PFSK-1 (cell line): ENCODE results near the gene KCNH6.

Experiments
- FOXP2 ChIP-seq: optimal IDR thresholded peaks from 2 replicates; pipeline ENCODE3; 2011; ENCODE audit warnings: borderline replicate concordance, control low read depth, inconsistent platforms; ENCODE audit not compliant: insufficient read depth; ENCODE audit errors: extremely low read length, extremely low read depth
- POLR2AphosphoS5 ChIP-seq: IDR thresholded peaks from 2 replicates; pipeline ENCODE4 v1.6.1; 2012; ENCODE audit warnings: low read depth, mild to moderate bottlenecking, control low read depth, low read length, moderate library complexity
- SIN3A ChIP-seq: IDR thresholded peaks from 2 replicates; pipeline ENCODE4 v1.6.1; 2012; ENCODE audit warnings: mild to moderate bottlenecking, low read length, moderate library complexity, borderline replicate concordance; ENCODE audit not compliant: insufficient read depth
- TAF1 ChIP-seq: IDR thresholded peaks from 2 replicates; pipeline ENCODE4 v1.6.1; 2012; ENCODE audit warnings: low read length, control low read depth, borderline replicate concordance; ENCODE audit not compliant: insufficient read depth
- TF ChIP-seq, protein P1 (sequence below), 2 experiments: IDR thresholded peaks; 2 replicates each; pipeline versions ENCODE4 v1.6.1 to v1.8.0; 2011 to 2012; ENCODE audit warnings: low read depth in 2 of 2, low read length in 2 of 2, control low read depth in 1 of 2, inconsistent platforms in 1 of 2, mild to moderate bottlenecking in 1 of 2, moderate library complexity in 1 of 2; ENCODE audit not compliant: insufficient read depth in 1 of 2

Gene KCNH6

DNA sequence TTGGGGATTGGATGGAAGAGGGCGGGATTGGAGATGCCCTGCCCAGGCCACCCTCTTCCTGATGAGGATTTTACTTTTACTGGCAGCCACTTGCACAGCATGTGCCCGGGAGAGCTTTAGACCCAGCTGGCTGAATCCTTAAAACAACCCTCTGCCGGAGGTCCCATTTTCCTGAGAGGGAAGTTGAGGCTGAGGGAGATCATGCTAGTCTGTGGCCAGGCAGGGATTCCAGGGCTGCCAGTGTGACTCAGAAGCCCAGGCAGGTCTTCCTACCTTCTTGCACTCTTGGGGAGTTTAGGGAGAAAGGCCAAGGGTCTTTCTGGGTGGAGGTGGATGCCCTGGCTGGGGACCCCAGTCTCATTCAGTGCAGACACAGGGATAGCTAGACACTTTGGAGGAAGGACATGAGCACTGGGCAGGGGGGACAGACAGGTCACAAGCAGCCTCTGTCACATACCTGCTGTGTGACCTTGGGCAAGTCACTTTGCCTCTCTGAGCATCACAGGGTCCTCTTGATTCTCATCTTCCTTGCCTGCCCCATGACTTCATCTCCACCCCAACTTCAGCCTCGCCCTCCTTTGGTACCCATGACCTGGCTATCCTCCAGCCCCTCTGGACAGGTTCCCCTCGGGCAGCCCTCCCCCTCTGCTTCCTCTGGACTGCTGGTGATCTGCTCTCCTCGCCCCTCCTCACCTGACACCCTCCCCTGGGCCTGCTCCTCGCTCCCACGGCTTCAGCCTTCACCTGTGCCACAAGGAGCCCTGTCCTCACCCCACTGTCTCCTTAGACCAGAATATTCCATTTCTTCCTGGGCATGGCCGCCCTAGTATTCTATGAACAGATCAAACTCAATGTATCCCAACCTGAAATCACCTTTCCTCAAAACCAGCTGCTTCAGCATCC is 15.8 kb downstream of the KCNH6 start:
- TF ChIP-seq, protein P1, sequence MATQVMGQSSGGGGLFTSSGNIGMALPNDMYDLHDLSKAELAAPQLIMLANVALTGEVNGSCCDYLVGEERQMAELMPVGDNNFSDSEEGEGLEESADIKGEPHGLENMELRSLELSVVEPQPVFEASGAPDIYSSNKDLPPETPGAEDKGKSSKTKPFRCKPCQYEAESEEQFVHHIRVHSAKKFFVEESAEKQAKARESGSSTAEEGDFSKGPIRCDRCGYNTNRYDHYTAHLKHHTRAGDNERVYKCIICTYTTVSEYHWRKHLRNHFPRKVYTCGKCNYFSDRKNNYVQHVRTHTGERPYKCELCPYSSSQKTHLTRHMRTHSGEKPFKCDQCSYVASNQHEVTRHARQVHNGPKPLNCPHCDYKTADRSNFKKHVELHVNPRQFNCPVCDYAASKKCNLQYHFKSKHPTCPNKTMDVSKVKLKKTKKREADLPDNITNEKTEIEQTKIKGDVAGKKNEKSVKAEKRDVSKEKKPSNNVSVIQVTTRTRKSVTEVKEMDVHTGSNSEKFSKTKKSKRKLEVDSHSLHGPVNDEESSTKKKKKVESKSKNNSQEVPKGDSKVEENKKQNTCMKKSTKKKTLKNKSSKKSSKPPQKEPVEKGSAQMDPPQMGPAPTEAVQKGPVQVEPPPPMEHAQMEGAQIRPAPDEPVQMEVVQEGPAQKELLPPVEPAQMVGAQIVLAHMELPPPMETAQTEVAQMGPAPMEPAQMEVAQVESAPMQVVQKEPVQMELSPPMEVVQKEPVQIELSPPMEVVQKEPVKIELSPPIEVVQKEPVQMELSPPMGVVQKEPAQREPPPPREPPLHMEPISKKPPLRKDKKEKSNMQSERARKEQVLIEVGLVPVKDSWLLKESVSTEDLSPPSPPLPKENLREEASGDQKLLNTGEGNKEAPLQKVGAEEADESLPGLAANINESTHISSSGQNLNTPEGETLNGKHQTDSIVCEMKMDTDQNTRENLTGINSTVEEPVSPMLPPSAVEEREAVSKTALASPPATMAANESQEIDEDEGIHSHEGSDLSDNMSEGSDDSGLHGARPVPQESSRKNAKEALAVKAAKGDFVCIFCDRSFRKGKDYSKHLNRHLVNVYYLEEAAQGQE (IDR thresholded peaks at IDR 0.05; ENCODE audit: insufficient read depth in 1 of 2, low read depth in 2 of 2, low read length in 2 of 2): no peak
- TF ChIP-seq POLR2AphosphoS5 (no peak), SIN3A (no peak), FOXP2 (no peak), TAF1 (no peak)

DNA sequence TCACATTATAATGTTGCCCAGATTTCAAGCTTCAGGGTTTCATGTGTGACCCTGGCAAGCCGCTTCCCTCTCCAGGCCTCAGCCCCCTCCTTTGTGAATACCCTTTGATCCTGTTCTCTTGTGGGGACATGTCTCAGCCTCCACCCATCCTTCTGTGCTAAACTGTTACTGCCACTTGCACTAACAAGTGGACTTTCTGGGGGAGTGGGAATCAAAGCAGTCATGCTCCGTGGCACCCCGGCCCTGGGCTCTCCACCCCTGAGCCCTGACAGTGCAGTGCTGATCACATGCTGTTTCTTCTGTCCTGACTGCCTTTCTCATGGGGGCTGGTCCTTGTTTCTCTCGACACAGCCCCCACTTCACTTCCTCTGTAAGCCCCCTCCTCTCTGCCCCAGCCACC is 17.4 kb downstream of the KCNH6 start:
- no peak for TF ChIP-seq POLR2AphosphoS5
- no peak for TF ChIP-seq SIN3A
- no peak for TF ChIP-seq TAF1
- TF ChIP-seq, protein P1 (IDR thresholded peaks at IDR 0.05; ENCODE audit: insufficient read depth in 1 of 2, low read depth in 2 of 2, low read length in 2 of 2): no peak
- no peak for TF ChIP-seq FOXP2

GRCh38 chr17:63542218-63542545 is 19.0 kb downstream of the KCNH6 start:
- TF ChIP-seq FOXP2: no peak
- TF ChIP-seq POLR2AphosphoS5: no peak
- TF ChIP-seq TAF1: no peak
- TF ChIP-seq, protein P1 (IDR thresholded peaks at IDR 0.05; ENCODE audit: insufficient read depth in 1 of 2, low read depth in 2 of 2, low read length in 2 of 2): no peak
- TF ChIP-seq SIN3A: no peak

DNA sequence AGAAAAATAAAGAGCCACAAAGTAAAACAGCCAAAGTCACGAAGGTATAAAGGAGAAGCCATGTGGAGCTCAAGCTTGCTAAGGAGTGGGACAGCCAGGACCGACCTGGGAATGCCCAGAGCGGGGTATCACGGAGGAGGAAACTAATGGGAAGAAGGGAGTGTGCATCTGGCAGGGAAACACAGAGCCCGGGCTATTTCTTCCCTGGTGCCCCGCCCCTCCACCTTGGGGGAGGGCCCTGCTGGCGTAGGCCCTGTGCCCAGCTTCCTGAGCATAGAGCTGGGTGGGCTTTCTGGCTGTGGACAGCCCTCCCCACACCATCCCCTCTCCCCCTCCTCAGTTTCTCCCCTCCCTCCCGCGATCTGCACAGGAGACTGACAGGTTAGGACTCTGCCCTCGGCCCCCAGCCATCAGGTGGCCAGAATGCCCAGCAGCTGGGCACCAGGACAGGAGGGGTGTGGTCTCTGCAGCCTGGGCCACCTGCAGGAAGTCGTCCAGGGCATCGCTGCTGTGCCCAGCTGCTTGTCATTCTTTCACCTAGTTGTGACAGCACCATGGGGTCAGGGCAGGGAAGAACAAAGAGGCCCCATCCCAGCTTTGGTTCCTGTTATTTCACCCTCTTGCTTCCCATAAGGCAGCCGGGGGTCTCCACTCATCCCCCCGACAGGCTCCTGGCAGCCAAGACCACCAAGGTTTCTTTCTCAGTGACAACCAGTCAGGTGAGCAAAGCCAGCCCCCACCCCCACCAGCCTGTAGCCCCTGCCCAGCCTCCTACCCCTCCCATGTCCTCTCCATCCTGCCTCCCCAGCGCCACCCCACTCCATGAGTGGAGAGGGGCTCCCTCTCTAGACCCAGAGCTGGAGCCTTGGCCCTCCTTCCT is 20.0 kb downstream of the KCNH6 start:
- TF ChIP-seq POLR2AphosphoS5: no peak
- TF ChIP-seq SIN3A: no peak
- TF ChIP-seq, protein P1 (IDR thresholded peaks at IDR 0.05; ENCODE audit: insufficient read depth in 1 of 2, low read depth in 2 of 2, low read length in 2 of 2): no peak
- no peak for TF ChIP-seq FOXP2
- no peak for TF ChIP-seq TAF1
